ENCODE measurements around the gene MRPL38. TPM values are rescaled to one million over a fixed set of nuclear protein-coding genes. Genes with fewer than 3 reads are reported as not detected.

MRPL38 gene
- 47.6 and 57.4 TPM in 2 replicates for total RNA-seq (2014; rRNA removed; shearing (Covaris generic))
- 151 and 161 TPM in 2 replicates for polyA plus RNA-seq (2015; cell fraction: cytosol; rRNA removed)
- 317 and 374 TPM in 2 replicates for polyA plus RNA-seq (2015; cell fraction: nucleus; rRNA removed)

DNA sequence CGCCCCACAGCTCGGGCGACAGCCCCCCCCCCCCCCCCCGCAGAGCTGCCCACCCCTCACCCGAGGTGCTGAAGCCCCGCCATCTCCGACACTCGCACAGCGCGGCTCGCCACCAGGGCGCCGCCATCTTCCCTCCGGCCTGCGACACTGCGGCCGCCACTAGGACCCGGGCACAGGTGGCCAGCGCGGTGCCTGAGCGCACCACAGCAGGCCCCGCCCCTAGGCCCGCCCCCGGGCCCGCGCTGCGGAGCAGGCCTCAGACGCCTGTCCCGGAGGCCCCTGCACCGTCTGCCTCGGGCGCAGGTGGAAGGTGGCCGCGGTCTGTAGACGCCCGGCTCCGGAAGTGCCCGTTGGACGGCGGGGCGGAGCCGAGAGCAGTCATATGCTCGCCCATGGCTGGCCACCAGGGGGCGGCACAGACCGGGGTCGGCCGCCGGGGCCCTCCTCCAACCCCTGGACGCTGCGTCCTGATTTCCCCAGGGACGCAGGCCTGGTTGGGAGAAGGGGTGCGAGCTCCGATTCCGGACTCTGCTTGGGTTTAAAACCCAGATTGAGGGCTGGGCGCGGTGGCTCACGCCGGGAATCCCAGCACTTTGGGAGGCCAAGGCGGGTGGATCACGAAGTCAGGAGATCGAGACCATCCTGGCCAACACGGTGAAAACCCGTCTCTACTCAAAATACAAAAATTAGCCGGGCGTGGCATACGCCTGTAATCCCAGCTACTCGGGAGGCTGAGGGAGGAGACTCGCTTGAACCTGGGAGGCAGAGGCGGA is at the start of gene MRPL38:
Gene MRPL38 (minus strand): TSS at position 136 of the 773 bp plus-strand sequence. CDS start 9 bp downstream, at position 127.
- peak; percentile 97 for DNase-seq (ENCODE audit: low read depth, low spot score)
- in situ Hi-C loops (cut with HindIII; ENCODE audit: low pct_unique_long_range_greater_than_20kb, low sequenced_read_pairs), result no loop called here

- in situ Hi-C loops (cut with HindIII; ENCODE audit: low pct_unique_long_range_greater_than_20kb, low sequenced_read_pairs), result no loop called here
- DNase-seq (ENCODE audit: low read depth, low spot score), result no peak
Measured at GRCh38 chr17:75950855-75951554, 46.3 kb upstream of the MRPL38 start.

GRCh38 chr17:75950421-75950820 is 45.7 kb upstream of the MRPL38 start:
- in situ Hi-C loops (cut with HindIII; ENCODE audit: low pct_unique_long_range_greater_than_20kb, low sequenced_read_pairs), result no loop called here
- no peak for DNase-seq (ENCODE audit: low read depth, low spot score)

DNA sequence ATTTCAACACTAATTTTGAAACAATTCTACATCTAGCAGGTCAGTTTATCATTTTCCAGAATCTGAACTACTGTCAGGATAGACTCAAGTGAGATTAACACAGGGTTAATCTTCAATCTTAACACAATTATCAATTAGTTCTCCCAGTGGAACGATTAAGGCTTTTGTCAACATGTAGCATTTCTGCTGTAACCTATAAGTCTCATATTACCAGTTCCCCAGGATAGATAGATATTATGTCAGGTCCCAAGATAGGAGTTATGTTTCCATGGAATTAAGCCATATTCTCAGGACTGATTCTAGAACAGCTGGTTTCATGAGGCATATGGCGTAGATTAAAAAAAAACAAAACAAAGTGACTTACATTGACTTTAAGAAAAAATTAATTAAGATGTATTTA is 40.5 kb upstream of the MRPL38 start:
- no peak for DNase-seq (ENCODE audit: low read depth, low spot score)
- in situ Hi-C loops (cut with HindIII; ENCODE audit: low pct_unique_long_range_greater_than_20kb, low sequenced_read_pairs), result loop anchor here (25.0 kb wide), 1 partner anchor 117 kb away; the partner anchor contains the start of genes GALR2 and SRP68

- in situ Hi-C loops (cut with HindIII; ENCODE audit: low pct_unique_long_range_greater_than_20kb, low sequenced_read_pairs), result loop anchor here (25.0 kb wide), 1 partner anchor 119 kb away; the partner anchor contains the start of genes GALR2 and SRP68
- DNase-seq (ENCODE audit: low read depth, low spot score), result no peak
Measured at GRCh38 chr17:75943491-75943890, 38.8 kb upstream of the MRPL38 start.

- DNase-seq (ENCODE audit: low read depth, low spot score), result no peak
- in situ Hi-C loops (cut with HindIII; ENCODE audit: low pct_unique_long_range_greater_than_20kb, low sequenced_read_pairs), result loop anchor here (25.0 kb wide), 1 partner anchor 120 kb away; the partner anchor contains the start of genes GALR2 and SRP68
Measured at GRCh38 chr17:75942473-75942872, 37.8 kb upstream of the MRPL38 start.

DNA sequence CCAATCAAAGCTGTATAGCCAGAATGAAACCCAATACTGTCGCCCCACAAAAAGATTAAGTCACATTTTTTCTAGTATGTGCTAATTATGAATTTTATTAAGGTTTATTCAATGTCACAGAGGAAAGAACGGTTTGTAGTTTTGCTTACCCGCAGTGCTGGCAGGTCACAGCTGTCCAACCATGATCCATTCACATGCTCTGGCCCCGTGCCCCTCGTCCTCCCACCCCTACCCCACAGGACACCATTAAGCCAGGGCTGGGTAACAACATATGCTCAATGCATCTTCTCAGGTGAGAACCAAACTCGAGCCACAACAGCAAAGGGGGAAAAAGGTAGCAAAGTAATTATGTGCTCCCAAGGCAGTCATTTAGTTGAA is 36.7 kb upstream of the MRPL38 start:
- in situ Hi-C loops (cut with HindIII; ENCODE audit: low pct_unique_long_range_greater_than_20kb, low sequenced_read_pairs), result loop anchor here (25.0 kb wide), 1 partner anchor 121 kb away; the partner anchor contains the start of genes GALR2 and SRP68
- DNase-seq (ENCODE audit: low read depth, low spot score), result no peak

DNA sequence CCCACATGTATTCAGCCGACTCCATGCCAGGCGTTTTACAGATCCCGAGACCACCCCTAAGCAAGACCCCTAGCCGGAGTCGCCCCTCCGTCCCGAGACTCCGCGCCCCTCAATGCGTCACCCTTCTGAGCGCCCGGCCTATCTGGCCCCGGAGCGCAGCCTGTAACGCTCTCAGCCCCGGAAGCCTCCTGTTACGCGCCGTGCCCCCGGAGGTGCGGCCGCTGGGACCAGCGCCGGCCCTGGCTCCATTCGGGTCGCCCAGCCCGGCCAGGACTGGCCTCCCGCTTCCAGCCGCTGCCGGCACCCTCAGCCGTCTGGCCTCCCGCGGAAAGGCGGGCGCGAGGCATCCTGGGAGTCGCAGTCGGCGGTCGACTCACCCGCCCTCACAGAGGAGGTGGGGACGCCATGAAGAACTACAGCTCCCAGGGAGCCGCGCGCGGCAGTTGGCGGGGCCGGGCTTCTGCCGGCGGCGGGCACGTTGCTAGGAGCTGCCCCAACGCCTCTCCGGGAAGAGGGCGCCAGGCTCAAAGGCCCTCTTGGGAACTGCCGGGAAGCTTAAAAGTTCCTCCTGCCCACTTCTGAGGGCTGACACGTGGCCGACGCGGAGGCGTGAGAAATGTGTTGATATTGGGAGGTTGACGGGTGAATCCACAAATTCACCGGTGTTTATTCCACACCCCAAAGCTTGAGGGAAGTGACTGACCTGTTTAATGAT is 36.2 kb upstream of the MRPL38 start, which contains the start of gene FBF1:
Gene FBF1 (minus strand): TSS at position 316 of the 715 bp plus-strand sequence. CDS start 2,893 bp downstream, outside the sequence.
- in situ Hi-C loops (cut with HindIII; ENCODE audit: low pct_unique_long_range_greater_than_20kb, low sequenced_read_pairs), result loop anchor here (25.0 kb wide), 1 partner anchor 121 kb away; the partner anchor contains the start of genes GALR2 and SRP68

DNA sequence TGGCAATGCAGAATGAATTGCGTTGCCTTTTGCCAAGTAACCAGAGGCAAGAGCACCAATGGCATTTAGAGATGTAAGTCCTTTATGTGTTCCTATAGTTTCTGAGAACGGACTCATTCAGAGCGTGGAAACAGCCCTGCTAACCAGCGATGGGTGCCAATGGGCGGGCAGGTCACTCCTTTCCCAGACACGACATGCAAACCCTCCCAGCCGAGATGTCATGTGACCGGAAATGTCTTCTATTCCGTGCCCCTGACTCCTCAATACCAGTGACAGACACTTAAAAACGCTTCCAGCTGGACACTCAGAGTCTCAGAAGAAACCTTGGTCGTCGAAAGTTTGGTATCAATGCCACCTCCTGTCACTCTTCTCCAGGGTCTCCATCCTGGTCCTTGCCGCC is 33.0 kb upstream of the MRPL38 start:
- in situ Hi-C loops (cut with HindIII; ENCODE audit: low pct_unique_long_range_greater_than_20kb, low sequenced_read_pairs), result loop anchor here (25.0 kb wide), 1 partner anchor 125 kb away; the partner anchor contains the start of genes GALR2 and SRP68
- DNase-seq (ENCODE audit: low read depth, low spot score), result no peak

More for the DNA sequence above, 36.2 kb upstream of the MRPL38 start, which contains the start of gene FBF1:
- DNase-seq (ENCODE audit: low read depth, low spot score), result peak; percentile 99

- in situ Hi-C loops (cut with HindIII; ENCODE audit: low pct_unique_long_range_greater_than_20kb, low sequenced_read_pairs), result loop anchor here (25.0 kb wide), 1 partner anchor 128 kb away; the partner anchor contains the start of genes GALR2 and SRP68
Measured at GRCh38 chr17:75933808-75934207, 29.1 kb upstream of the MRPL38 start.

GRCh38 chr17:75932852-75933251 is 28.2 kb upstream of the MRPL38 start:
- in situ Hi-C loops (cut with HindIII; ENCODE audit: low pct_unique_long_range_greater_than_20kb, low sequenced_read_pairs), result loop anchor here (25.0 kb wide), 1 partner anchor 129 kb away; the partner anchor contains the start of genes GALR2 and SRP68
- DNase-seq (ENCODE audit: low read depth, low spot score), result no peak

More at GRCh38 chr17:75933808-75934207, 29.1 kb upstream of the MRPL38 start:
- no peak for DNase-seq (ENCODE audit: low read depth, low spot score)

GRCh38 chr17:75931062-75931461 is 26.4 kb upstream of the MRPL38 start:
- in situ Hi-C loops (cut with HindIII; ENCODE audit: low pct_unique_long_range_greater_than_20kb, low sequenced_read_pairs), result loop anchor here (25.0 kb wide), 1 partner anchor 131 kb away; the partner anchor contains the start of genes GALR2 and SRP68
- DNase-seq (ENCODE audit: low read depth, low spot score), result no peak

DNA sequence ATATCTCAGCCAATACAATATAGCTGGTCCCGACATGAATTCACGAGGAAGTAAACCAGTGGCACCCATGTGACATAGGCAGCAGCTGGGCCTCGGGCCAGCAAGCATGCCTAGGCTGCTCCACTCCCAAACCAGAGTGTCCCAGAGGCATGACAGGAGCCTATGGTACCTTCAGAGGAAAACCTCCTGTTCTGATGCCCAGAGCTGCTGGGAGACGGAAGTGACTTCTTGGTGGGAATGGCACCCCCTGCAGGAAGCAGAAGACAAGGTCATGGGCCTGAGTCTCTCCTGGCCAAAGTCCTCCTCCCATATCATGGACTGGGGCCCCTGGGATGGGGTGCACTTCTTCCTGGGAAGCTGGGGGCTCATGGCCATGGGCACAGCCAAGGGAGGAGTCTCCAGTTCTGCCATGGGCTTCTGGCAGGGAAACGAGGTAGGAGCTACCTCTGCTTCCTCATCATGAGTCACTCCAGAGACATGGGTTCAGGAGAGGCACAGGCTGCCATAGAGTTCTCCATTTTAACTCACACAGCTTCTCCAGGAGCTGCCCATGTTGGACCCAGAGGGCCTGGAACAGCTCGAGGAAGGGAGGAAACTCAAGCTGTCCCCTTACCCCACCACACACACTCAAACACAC is 22.7 kb upstream of the MRPL38 start:
- in situ Hi-C loops (cut with HindIII; ENCODE audit: low pct_unique_long_range_greater_than_20kb, low sequenced_read_pairs), result loop anchor here (25.0 kb wide), 1 partner anchor 135 kb away; the partner anchor contains the start of genes GALR2 and SRP68
- peak; percentile 82 for DNase-seq (ENCODE audit: low read depth, low spot score)

GRCh38 chr17:75926456-75926855 is 21.8 kb upstream of the MRPL38 start:
- in situ Hi-C loops (cut with HindIII; ENCODE audit: low pct_unique_long_range_greater_than_20kb, low sequenced_read_pairs), result loop anchor here (25.0 kb wide), 1 partner anchor 136 kb away; the partner anchor contains the start of genes GALR2 and SRP68
- no peak for DNase-seq (ENCODE audit: low read depth, low spot score)

GRCh38 chr17:75925912-75926311 is 21.2 kb upstream of the MRPL38 start:
- in situ Hi-C loops (cut with HindIII; ENCODE audit: low pct_unique_long_range_greater_than_20kb, low sequenced_read_pairs), result loop anchor here (25.0 kb wide), 1 partner anchor 136 kb away; the partner anchor contains the start of genes GALR2 and SRP68
- DNase-seq (ENCODE audit: low read depth, low spot score), result no peak

- in situ Hi-C loops (cut with HindIII; ENCODE audit: low pct_unique_long_range_greater_than_20kb, low sequenced_read_pairs), result loop anchor here (25.0 kb wide), 1 partner anchor 137 kb away; the partner anchor contains the start of genes GALR2 and SRP68
- no peak for DNase-seq (ENCODE audit: low read depth, low spot score)
Measured at GRCh38 chr17:75925103-75925502, 20.4 kb upstream of the MRPL38 start.
